Measurements from ENCODE around the gene ANO1. TPM values are rescaled to one million over a fixed set of nuclear protein-coding genes. Genes with fewer than 3 reads are reported as not detected.

ANO1 gene
- total RNA-seq, 2 experiments from 2014 or later: not detected

GRCh38 chr11:70109903-70110302 lies 31.8 kb downstream of the ANO1 start:
- no peak for DNase-seq
- H3K27ac Mint-ChIP-seq: no peak overlapping the region
- ChIA-PET POLR2A (no interaction called here), CTCF (no interaction called here)
- H3K4me3 Mint-ChIP-seq: no peak overlapping the region
- H3K36me3 Mint-ChIP-seq (ENCODE audit: low read depth): no peaks in the 10 kb centered on the region
- no peaks in the 10 kb centered on the region for H3K9me3 Mint-ChIP-seq
- no peaks in the 10 kb centered on the region for H3K27me3 Mint-ChIP-seq
- no peaks in the 10 kb centered on the region for H3K4me1 Mint-ChIP-seq

- POLR2A ChIA-PET: no interaction called here
- CTCF ChIA-PET: no interaction called here
- Mint-ChIP-seq H3K27me3 (no peaks in the 10 kb centered on the region), H3K27ac (no peak overlapping the region), H3K4me3 (no peak overlapping the region), H3K9me3 (no peaks in the 10 kb centered on the region), H3K36me3 (ENCODE audit: low read depth) (no peaks in the 10 kb centered on the region), H3K4me1 (no peaks in the 10 kb centered on the region)
- DNase-seq: no peak
Observed at GRCh38 chr11:70110538-70111055, 32.5 kb downstream of the ANO1 start.

GRCh38 chr11:70111269-70112016 lies 33.3 kb downstream of the ANO1 start:
- Mint-ChIP-seq H3K4me1 (no peaks in the 10 kb centered on the region), H3K4me3 (no peak overlapping the region), H3K27me3 (no peaks in the 10 kb centered on the region), H3K36me3 (ENCODE audit: low read depth) (no peaks in the 10 kb centered on the region), H3K27ac (no peak overlapping the region), H3K9me3 (no peaks in the 10 kb centered on the region)
- CTCF ChIA-PET: no interaction called here
- no peak for DNase-seq
- POLR2A ChIA-PET: no interaction called here

- CTCF ChIA-PET: no interaction called here
- Mint-ChIP-seq H3K4me1 (no peaks in the 10 kb centered on the region), H3K36me3 (ENCODE audit: low read depth) (no peaks in the 10 kb centered on the region), H3K27ac (no peak overlapping the region), H3K4me3 (no peak overlapping the region), H3K9me3 (no peaks in the 10 kb centered on the region), H3K27me3 (no peaks in the 10 kb centered on the region)
- DNase-seq: no peak
- POLR2A ChIA-PET: no interaction called here
Observed at GRCh38 chr11:70112017-70112434, 33.9 kb downstream of the ANO1 start.

- H3K4me3 Mint-ChIP-seq: no peak overlapping the region
- no peak for DNase-seq
- no peaks in the 10 kb centered on the region for H3K9me3 Mint-ChIP-seq
- no peaks in the 10 kb centered on the region for H3K27me3 Mint-ChIP-seq
- H3K27ac Mint-ChIP-seq: no peak overlapping the region
- ChIA-PET CTCF (no interaction called here), POLR2A (no interaction called here)
- H3K36me3 Mint-ChIP-seq (ENCODE audit: low read depth): no peaks in the 10 kb centered on the region
- H3K4me1 Mint-ChIP-seq: no peaks in the 10 kb centered on the region
Observed at GRCh38 chr11:70113801-70114200, 35.7 kb downstream of the ANO1 start.

GRCh38 chr11:70115778-70116177 lies 37.7 kb downstream of the ANO1 start:
- no peak for DNase-seq
- no peaks in the 10 kb centered on the region for H3K36me3 Mint-ChIP-seq (ENCODE audit: low read depth)
- H3K27me3 Mint-ChIP-seq: no peaks in the 10 kb centered on the region
- ChIA-PET CTCF (no interaction called here), POLR2A (no interaction called here)
- H3K4me3 Mint-ChIP-seq: no peak overlapping the region
- no peak overlapping the region for H3K27ac Mint-ChIP-seq
- H3K4me1 Mint-ChIP-seq: no peaks in the 10 kb centered on the region
- H3K9me3 Mint-ChIP-seq: no peaks in the 10 kb centered on the region

- Mint-ChIP-seq H3K36me3 (ENCODE audit: low read depth) (no peaks in the 10 kb centered on the region), H3K4me3 (no peak overlapping the region), H3K27me3 (no peaks in the 10 kb centered on the region), H3K4me1 (no peaks in the 10 kb centered on the region), H3K27ac (no peak overlapping the region), H3K9me3 (no peaks in the 10 kb centered on the region)
- DNase-seq: no peak
- CTCF ChIA-PET: interaction anchor here (0.7 to 1.1 kb wide), 2 partner anchors 16 to 548 kb away, joined by 3 read pairs; no protein-coding TSS in a partner anchor
- POLR2A ChIA-PET: no interaction called here
Observed at GRCh38 chr11:70116386-70117065, 38.4 kb downstream of the ANO1 start.

- ChIA-PET POLR2A (no interaction called here), CTCF (interaction anchor here (0.6 to 1.1 kb wide), 2 partner anchors 15 to 143 kb away, joined by 3 read pairs; no protein-coding TSS in a partner anchor)
- Mint-ChIP-seq H3K27ac (no peak overlapping the region), H3K27me3 (no peaks in the 10 kb centered on the region), H3K36me3 (ENCODE audit: low read depth) (no peaks in the 10 kb centered on the region), H3K4me1 (no peaks in the 10 kb centered on the region), H3K4me3 (no peak overlapping the region), H3K9me3 (no peaks in the 10 kb centered on the region)
- no peak for DNase-seq
Observed at GRCh38 chr11:70117567-70118145, 39.5 kb downstream of the ANO1 start.

GRCh38 chr11:70118642-70119041 lies 40.5 kb downstream of the ANO1 start:
- no peaks in the 10 kb centered on the region for H3K27me3 Mint-ChIP-seq
- no peaks in the 10 kb centered on the region for H3K36me3 Mint-ChIP-seq (ENCODE audit: low read depth)
- POLR2A ChIA-PET: no interaction called here
- no peak overlapping the region for H3K4me3 Mint-ChIP-seq
- no peak overlapping the region for H3K27ac Mint-ChIP-seq
- DNase-seq: no peak
- no peaks in the 10 kb centered on the region for H3K9me3 Mint-ChIP-seq
- CTCF ChIA-PET: no interaction called here
- H3K4me1 Mint-ChIP-seq: no peaks in the 10 kb centered on the region

GRCh38 chr11:70119502-70119901 lies 41.4 kb downstream of the ANO1 start:
- H3K4me1 Mint-ChIP-seq: no peaks in the 10 kb centered on the region
- no peak overlapping the region for H3K4me3 Mint-ChIP-seq
- no peaks in the 10 kb centered on the region for H3K36me3 Mint-ChIP-seq (ENCODE audit: low read depth)
- H3K9me3 Mint-ChIP-seq: no peaks in the 10 kb centered on the region
- CTCF ChIA-PET: no interaction called here
- H3K27ac Mint-ChIP-seq: no peak overlapping the region
- H3K27me3 Mint-ChIP-seq: no peaks in the 10 kb centered on the region
- no peak for DNase-seq
- POLR2A ChIA-PET: no interaction called here

GRCh38 chr11:70120674-70121073 lies 42.6 kb downstream of the ANO1 start:
- H3K9me3 Mint-ChIP-seq: no peaks in the 10 kb centered on the region
- no peak for DNase-seq
- CTCF ChIA-PET: no interaction called here
- no peaks in the 10 kb centered on the region for H3K27me3 Mint-ChIP-seq
- H3K4me1 Mint-ChIP-seq: no peaks in the 10 kb centered on the region
- POLR2A ChIA-PET: no interaction called here
- no peak overlapping the region for H3K4me3 Mint-ChIP-seq
- H3K36me3 Mint-ChIP-seq (ENCODE audit: low read depth): no peaks in the 10 kb centered on the region
- no peak overlapping the region for H3K27ac Mint-ChIP-seq

GRCh38 chr11:70122490-70123198 lies 44.5 kb downstream of the ANO1 start:
- no peak for DNase-seq
- no peak overlapping the region for H3K27ac Mint-ChIP-seq
- CTCF ChIA-PET: no interaction called here

GRCh38 chr11:70123711-70124110 lies 45.6 kb downstream of the ANO1 start:
- H3K27me3 Mint-ChIP-seq: no peaks in the 10 kb centered on the region
- H3K9me3 Mint-ChIP-seq: no peaks in the 10 kb centered on the region
- H3K36me3 Mint-ChIP-seq (ENCODE audit: low read depth): no peaks in the 10 kb centered on the region
- CTCF ChIA-PET: no interaction called here
- H3K4me3 Mint-ChIP-seq: no peak overlapping the region
- no peaks in the 10 kb centered on the region for H3K4me1 Mint-ChIP-seq
- POLR2A ChIA-PET: no interaction called here
- no peak for DNase-seq
- no peak overlapping the region for H3K27ac Mint-ChIP-seq

More at GRCh38 chr11:70122490-70123198, 44.5 kb downstream of the ANO1 start:
- H3K9me3 Mint-ChIP-seq: no peaks in the 10 kb centered on the region
- no peaks in the 10 kb centered on the region for H3K4me1 Mint-ChIP-seq
- no peaks in the 10 kb centered on the region for H3K36me3 Mint-ChIP-seq (ENCODE audit: low read depth)
- POLR2A ChIA-PET: no interaction called here
- H3K27me3 Mint-ChIP-seq: no peaks in the 10 kb centered on the region
- no peak overlapping the region for H3K4me3 Mint-ChIP-seq

Data from activated CD4-positive, alpha-beta T cell treated with anti-CD3 and anti-CD28 coated beads, Interleukin-2, amount 10 ng/mL, durations not matched to agents 7 days and 5 days (primary cell).